ENCODE results near the gene KRTAP5-1.

DNA sequence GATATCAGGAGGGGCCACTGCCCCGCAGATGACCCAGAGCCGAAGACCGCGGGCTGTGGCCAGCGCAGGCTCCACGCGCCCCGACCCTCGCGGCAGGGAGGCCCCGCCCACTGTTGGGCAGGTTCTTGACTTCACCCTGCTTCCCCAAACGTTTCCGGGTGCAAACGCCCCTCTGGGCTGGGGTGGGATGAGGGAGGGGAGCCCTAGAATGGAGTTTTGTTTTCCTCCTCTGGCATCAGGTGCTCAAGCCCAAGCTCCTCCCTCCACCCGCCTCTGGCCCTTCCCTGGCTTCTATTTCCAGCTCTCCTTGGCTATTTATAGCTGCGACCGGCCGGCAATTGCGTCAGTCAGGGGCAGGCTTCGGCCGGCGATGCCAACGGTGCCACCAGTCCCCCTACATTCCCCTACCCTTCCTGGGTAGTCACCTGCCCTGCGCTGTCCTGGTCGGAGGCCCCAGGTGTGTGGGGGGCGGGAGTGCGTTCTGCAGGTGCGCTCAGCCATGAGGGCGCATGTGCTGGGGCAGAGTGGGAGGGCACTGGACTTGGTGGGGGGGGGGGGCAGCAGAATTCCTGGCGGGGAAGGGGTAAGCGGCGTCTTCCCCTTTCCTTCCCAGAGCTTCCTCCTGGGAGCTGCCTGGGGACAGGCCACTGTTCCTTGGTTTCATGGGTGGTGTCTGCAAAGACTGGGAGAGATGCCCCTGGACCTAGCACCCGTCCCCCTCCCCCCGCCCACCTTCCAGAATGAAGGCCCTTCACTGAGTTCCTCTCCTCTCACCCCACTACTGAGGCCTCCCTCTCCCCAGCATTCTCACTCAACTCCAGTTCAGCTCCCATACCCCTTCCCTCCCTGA is 36.6 kb downstream of the KRTAP5-1 start:
- TF ChIP-seq, protein P1, sequence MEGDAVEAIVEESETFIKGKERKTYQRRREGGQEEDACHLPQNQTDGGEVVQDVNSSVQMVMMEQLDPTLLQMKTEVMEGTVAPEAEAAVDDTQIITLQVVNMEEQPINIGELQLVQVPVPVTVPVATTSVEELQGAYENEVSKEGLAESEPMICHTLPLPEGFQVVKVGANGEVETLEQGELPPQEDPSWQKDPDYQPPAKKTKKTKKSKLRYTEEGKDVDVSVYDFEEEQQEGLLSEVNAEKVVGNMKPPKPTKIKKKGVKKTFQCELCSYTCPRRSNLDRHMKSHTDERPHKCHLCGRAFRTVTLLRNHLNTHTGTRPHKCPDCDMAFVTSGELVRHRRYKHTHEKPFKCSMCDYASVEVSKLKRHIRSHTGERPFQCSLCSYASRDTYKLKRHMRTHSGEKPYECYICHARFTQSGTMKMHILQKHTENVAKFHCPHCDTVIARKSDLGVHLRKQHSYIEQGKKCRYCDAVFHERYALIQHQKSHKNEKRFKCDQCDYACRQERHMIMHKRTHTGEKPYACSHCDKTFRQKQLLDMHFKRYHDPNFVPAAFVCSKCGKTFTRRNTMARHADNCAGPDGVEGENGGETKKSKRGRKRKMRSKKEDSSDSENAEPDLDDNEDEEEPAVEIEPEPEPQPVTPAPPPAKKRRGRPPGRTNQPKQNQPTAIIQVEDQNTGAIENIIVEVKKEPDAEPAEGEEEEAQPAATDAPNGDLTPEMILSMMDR (IDR thresholded peaks at IDR 0.05; ENCODE audit: low read depth, low read length), result no peak
- TF ChIP-seq MAX (IDR thresholded peaks at IDR 0.05; ENCODE audit: low read depth, low read length), result no peak

Data from NB4 (cell line).